ENCODE measurements around the gene ZWILCH.

DNA sequence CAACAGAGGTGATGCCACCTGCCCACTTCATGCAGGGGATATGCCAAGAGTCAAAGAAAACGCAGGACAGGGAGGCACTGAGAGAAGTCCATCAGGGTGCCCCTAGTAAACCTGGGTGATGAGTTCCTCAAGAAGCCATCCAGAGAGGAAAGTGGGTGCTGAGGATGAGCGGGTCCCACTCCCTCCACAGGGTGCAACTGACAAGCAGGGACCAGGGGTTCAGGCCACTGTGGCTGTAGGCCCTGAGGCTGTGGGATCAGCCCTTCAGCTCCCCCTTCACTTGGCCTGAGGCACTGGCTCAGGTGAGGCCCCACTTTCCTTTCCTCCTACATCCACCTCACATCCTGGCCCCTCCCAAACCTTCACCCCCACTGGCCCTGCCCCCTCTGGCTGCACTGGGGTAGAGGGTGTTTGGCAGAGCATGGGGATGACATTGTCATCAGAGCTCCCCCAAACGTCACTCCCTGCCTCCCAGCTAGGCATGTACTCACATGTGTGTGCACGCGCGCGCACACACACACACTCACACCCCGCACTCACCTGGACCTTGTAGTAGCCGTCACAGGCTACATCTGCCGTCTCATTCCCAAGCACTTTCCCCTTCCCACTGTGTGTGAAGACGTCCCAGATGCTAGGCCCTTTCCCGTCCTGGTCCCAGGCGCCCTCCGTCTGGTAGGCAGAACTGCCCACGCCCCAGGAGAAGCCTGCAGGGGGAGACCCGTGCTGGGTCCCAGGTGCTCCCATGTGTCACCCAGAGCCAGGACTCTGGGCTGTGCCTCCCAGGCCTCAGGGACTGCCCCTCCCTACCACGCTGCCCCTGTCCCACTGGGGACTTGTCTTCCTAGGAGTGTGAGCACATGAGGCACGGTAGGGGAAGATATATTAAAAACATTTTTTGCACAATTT lies 59.3 kb downstream of the ZWILCH start:
- TF ChIP-seq, protein P1, sequence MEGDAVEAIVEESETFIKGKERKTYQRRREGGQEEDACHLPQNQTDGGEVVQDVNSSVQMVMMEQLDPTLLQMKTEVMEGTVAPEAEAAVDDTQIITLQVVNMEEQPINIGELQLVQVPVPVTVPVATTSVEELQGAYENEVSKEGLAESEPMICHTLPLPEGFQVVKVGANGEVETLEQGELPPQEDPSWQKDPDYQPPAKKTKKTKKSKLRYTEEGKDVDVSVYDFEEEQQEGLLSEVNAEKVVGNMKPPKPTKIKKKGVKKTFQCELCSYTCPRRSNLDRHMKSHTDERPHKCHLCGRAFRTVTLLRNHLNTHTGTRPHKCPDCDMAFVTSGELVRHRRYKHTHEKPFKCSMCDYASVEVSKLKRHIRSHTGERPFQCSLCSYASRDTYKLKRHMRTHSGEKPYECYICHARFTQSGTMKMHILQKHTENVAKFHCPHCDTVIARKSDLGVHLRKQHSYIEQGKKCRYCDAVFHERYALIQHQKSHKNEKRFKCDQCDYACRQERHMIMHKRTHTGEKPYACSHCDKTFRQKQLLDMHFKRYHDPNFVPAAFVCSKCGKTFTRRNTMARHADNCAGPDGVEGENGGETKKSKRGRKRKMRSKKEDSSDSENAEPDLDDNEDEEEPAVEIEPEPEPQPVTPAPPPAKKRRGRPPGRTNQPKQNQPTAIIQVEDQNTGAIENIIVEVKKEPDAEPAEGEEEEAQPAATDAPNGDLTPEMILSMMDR (IDR thresholded peaks at IDR 0.05): no peak
- TF ChIP-seq POLR2A (IDR thresholded peaks at IDR 0.05) (no peak), POLR2AphosphoS5 (IDR thresholded peaks at IDR 0.05) (no peak)
